ENCODE measurements around the gene GAB4. TPM values are rescaled to one million over a fixed set of nuclear protein-coding genes. Genes with fewer than 3 reads are reported as not detected.
"Not testable (repeated sequence)": the region's sequence is repeated elsewhere in the genome, so short reads cannot be mapped to it uniquely, and the experiment has no call there.

Gene GAB4
- total RNA-seq, 2 experiments from 2014 or later = not detected

GRCh38 chr22:16917144-16918003, 90.6 kb downstream of the GAB4 start:
- H3K4me1 Mint-ChIP-seq (ENCODE audit: low read depth) = peaks cover 2% of the 10 kb centered on the region
- no peaks in the 10 kb centered on the region for H3K9me3 Mint-ChIP-seq
- H3K27me3 Mint-ChIP-seq = peaks cover 13% of the 10 kb centered on the region
- peak; percentile 83 for DNase-seq
- H3K36me3 Mint-ChIP-seq (ENCODE audit: low read depth) = no peaks in the 10 kb centered on the region
- no peak for ATAC-seq
- no peak overlapping the region for H3K4me3 Mint-ChIP-seq
- POLR2A ChIA-PET = no interaction called here
- intact Hi-C loops (cut with micrococcal nuclease) = no loop called here
- CTCF ChIA-PET = interaction anchor here (0.8 to 3.8 kb wide), 7 partner anchors 8 to 156 kb away, joined by 3 to 36 read pairs (median 6); no protein-coding TSS in a partner anchor
- peak; percentile 78 for TF ChIP-seq CTCF (IDR thresholded peaks at IDR 0.05)
- H3K27ac Mint-ChIP-seq = no peak overlapping the region

- Mint-ChIP-seq H3K4me1 (ENCODE audit: low read depth) (peaks cover 2% of the 10 kb centered on the region), H3K36me3 (ENCODE audit: low read depth) (no peaks in the 10 kb centered on the region), H3K27me3 (peaks cover 9% of the 10 kb centered on the region), H3K4me3 (no peak overlapping the region), H3K9me3 (no peaks in the 10 kb centered on the region), H3K27ac (no peak overlapping the region)
- peak; percentile 34 for ATAC-seq
- ChIA-PET POLR2A (no interaction called here), CTCF (interaction anchor here (1.0 to 3.8 kb wide), 3 partner anchors 34 to 256 kb away, joined by 3 to 36 read pairs (median 11); no protein-coding TSS in a partner anchor)
- intact Hi-C loops (cut with micrococcal nuclease) = no loop called here
- DNase-seq = peak; percentile 15
- TF ChIP-seq CTCF (IDR thresholded peaks at IDR 0.05) = no peak
These were observed 92.3 kb downstream of the GAB4 start for GRCh38 chr22:16915701-16916100.

GRCh38 chr22:16914911-16915310, 93.1 kb downstream of the GAB4 start:
- CTCF ChIA-PET = interaction anchor here (1.1 kb wide), 1 partner anchor 143 kb away, joined by 4 read pairs; no protein-coding TSS in a partner anchor
- H3K36me3 Mint-ChIP-seq (ENCODE audit: low read depth); H3K27ac Mint-ChIP-seq; H3K4me3 Mint-ChIP-seq; H3K9me3 Mint-ChIP-seq; intact Hi-C loops (cut with micrococcal nuclease); H3K27me3 Mint-ChIP-seq; H3K4me1 Mint-ChIP-seq (ENCODE audit: low read depth); DNase-seq; POLR2A ChIA-PET; ATAC-seq: not testable (repeated sequence)

- no peaks in the 10 kb centered on the region for H3K36me3 Mint-ChIP-seq (ENCODE audit: low read depth)
These were observed 94.0 kb downstream of the GAB4 start for GRCh38 chr22:16914006-16914405.

GRCh38 chr22:16912281-16912680, 95.7 kb downstream of the GAB4 start:
- DNase-seq = no peak
- Mint-ChIP-seq H3K4me3 (no peak overlapping the region), H3K4me1 (ENCODE audit: low read depth) (peaks cover under 1% of the 10 kb centered on the region), H3K27me3 (peaks cover 11% of the 10 kb centered on the region), H3K36me3 (ENCODE audit: low read depth) (no peaks in the 10 kb centered on the region), H3K9me3 (no peaks in the 10 kb centered on the region), H3K27ac (no peak overlapping the region)
- intact Hi-C loops (cut with micrococcal nuclease) = no loop called here
- CTCF ChIA-PET = interaction anchor here (1.4 kb wide), 1 partner anchor 146 kb away, joined by 6 read pairs; no protein-coding TSS in a partner anchor
- ATAC-seq = no peak
- POLR2A ChIA-PET = no interaction called here
- TF ChIP-seq CTCF (IDR thresholded peaks at IDR 0.05) = no peak

More at GRCh38 chr22:16914006-16914405, 94.0 kb downstream of the GAB4 start:
- intact Hi-C loops (cut with micrococcal nuclease) = no loop called here
- TF ChIP-seq CTCF (IDR thresholded peaks at IDR 0.05) = no peak
- ChIA-PET CTCF (interaction anchor here (1.1 kb wide), 1 partner anchor 144 kb away, joined by 4 read pairs; no protein-coding TSS in a partner anchor), POLR2A (no interaction called here)
- H3K4me3 Mint-ChIP-seq = no peak overlapping the region
- H3K4me1 Mint-ChIP-seq (ENCODE audit: low read depth) = peaks cover 2% of the 10 kb centered on the region
- ATAC-seq = no peak
- H3K27ac Mint-ChIP-seq = no peak overlapping the region
- DNase-seq = no peak
- no peaks in the 10 kb centered on the region for H3K9me3 Mint-ChIP-seq
- H3K27me3 Mint-ChIP-seq = peaks cover 7% of the 10 kb centered on the region

Other genes starting within 250 kb of the GAB4 start
- gene XKR3, start 182.8 kb downstream of the GAB4 start, total RNA-seq = not detected
- 10 to 100 TPM; 14.0 to 14.2 TPM for gene IL17RA, start 76.8 kb upstream of the GAB4 start, total RNA-seq
- under 1 TPM; 0.13 to 0.14 TPM for gene TMEM121B, start 113.1 kb upstream of the GAB4 start, total RNA-seq
- 10 to 100 TPM; 68.1 to 71.4 TPM for gene HDHD5, start 151.1 kb upstream of the GAB4 start, total RNA-seq
- 10 to 100 TPM; 11.3 to 13.8 TPM for gene ADA2, start 211.2 kb upstream of the GAB4 start, total RNA-seq